H1 (cell line): Measurements from ENCODE around the gene MISFA. TPM values are rescaled to one million over a fixed set of nuclear protein-coding genes. Genes with fewer than 3 reads are reported as not detected.

ENCODE experiments used
- CTCF ChIA-PET: fragments of 300-600 bp; sonication (Branson Sonifier 250); formaldehyde crosslinking; loops from one replicate; lab custom pipeline; 2021; ENCODE audit not compliant: partially characterized antibody; lab: Charles Lee
- POLR2A ChIA-PET: fragments of 300-600 bp; sonication (Branson Sonifier 250); formaldehyde crosslinking; loops from one replicate; lab custom pipeline; 2021; ENCODE audit warnings: inconsistent platforms; ENCODE audit not compliant: partially characterized antibody; lab: Charles Lee
- DNase-seq, 2 experiments: peaks; one replicate each; pipeline versions ENCODE4 v3.0.0 to v3.0.0-alpha.2; 2010 to 2022; ENCODE audit warnings: low spot score in 2 of 2, low read depth in 1 of 2, mixed read lengths in 1 of 2
- FAIRE-seq: peaks from 2 replicates; lab custom pipeline; 2011; peaks lifted over from hg19 to GRCh38; lab: Jason Lieb, UNC
- H2AFZ ChIP-seq: 2 replicates; pipeline ENCODE4 v1.8.1; 2012; ENCODE audit warnings: low read length, inconsistent platforms
- H2AK5ac ChIP-seq: 2 replicates; pipeline ENCODE4 v1.6.1; 2013; ENCODE audit warnings: low read depth, low read length
- H2BK120ac ChIP-seq: replicated peaks from 2 replicates; pipeline ENCODE3; 2013; ENCODE audit warnings: low read depth, low read length, inconsistent platforms
- H2BK12ac ChIP-seq: 2 replicates; pipeline ENCODE4 v1.6.1; 2013; ENCODE audit warnings: low read depth, low read length
- H2BK15ac ChIP-seq: 2 replicates; pipeline ENCODE4 v1.6.1; 2013; ENCODE audit warnings: low read length
- H2BK20ac ChIP-seq: 2 replicates; pipeline ENCODE4 v1.6.1; 2013; ENCODE audit warnings: low read length
- H2BK5ac ChIP-seq: 2 replicates; pipeline ENCODE4 v1.6.1; 2013; ENCODE audit warnings: low read depth, low read length
- H3K14ac ChIP-seq: 2 replicates; pipeline ENCODE4 v1.6.1; 2013; ENCODE audit warnings: inconsistent platforms; ENCODE audit not compliant: insufficient read length
- H3K18ac ChIP-seq: 2 replicates; pipeline ENCODE4 v1.6.1; 2013; ENCODE audit warnings: low read length; ENCODE audit errors: extremely low read depth
- H3K23ac ChIP-seq: 2 replicates; pipeline ENCODE4 v1.6.1; 2013; ENCODE audit warnings: inconsistent platforms; ENCODE audit not compliant: insufficient read length
- H3K23me2 ChIP-seq: 2 replicates; pipeline ENCODE4 v1.6.1; 2013; ENCODE audit warnings: low read depth, low read length
- H3K27ac ChIP-seq: 2 replicates; pipeline ENCODE4 v1.6.1; 2011; ENCODE audit warnings: low read depth, low read length, inconsistent platforms
- H3K27me3 ChIP-seq, 4 experiments: replicated peaks in 1 of 4; 1 replicate in 1 of 4; 2 replicates in 3 of 4; pipeline versions ENCODE4 v1.6.1 to v1.8.1; 2011 to 2013; ENCODE audit warnings: low read length in 3 of 4, mild to moderate bottlenecking in 3 of 4, inconsistent platforms in 2 of 4, mixed read lengths in 2 of 4, moderate library complexity in 1 of 4; ENCODE audit not compliant: control insufficient read depth in 3 of 4, insufficient read depth in 3 of 4; ENCODE audit errors: extremely low read depth in 1 of 4
- H3K36me3 ChIP-seq, 4 experiments: 2 replicates each; pipeline versions ENCODE4 v1.6.1 to v1.8.1; 2011 to 2013; ENCODE audit warnings: mild to moderate bottlenecking in 4 of 4, low read length in 3 of 4, moderate library complexity in 2 of 4, control low read depth in 1 of 4, inconsistent platforms in 1 of 4; ENCODE audit not compliant: insufficient read depth in 4 of 4, control insufficient read depth in 2 of 4
- H3K4ac ChIP-seq: replicated peaks from 2 replicates; pipeline ENCODE3; 2013; ENCODE audit warnings: low read length, low read depth, mixed read lengths, inconsistent platforms; ENCODE audit not compliant: insufficient read length
- H3K4me1 ChIP-seq, 4 experiments: replicated peaks in 1 of 4; 1 replicate in 1 of 4; 2 replicates in 3 of 4; pipeline versions ENCODE4 v1.6.1 to v1.8.1; 2011 to 2013; ENCODE audit warnings: low read length in 3 of 4, inconsistent platforms in 2 of 4, mixed read lengths in 1 of 4; ENCODE audit not compliant: insufficient read depth in 4 of 4, control insufficient read depth in 3 of 4
- H3K4me2 ChIP-seq, 2 experiments: 2 replicates each; pipeline versions ENCODE4 v1.6.1 to v1.8.1; 2011 to 2013; ENCODE audit warnings: low read depth in 2 of 2, low read length in 2 of 2, control low read depth in 1 of 2, inconsistent platforms in 1 of 2, mild to moderate bottlenecking in 1 of 2; ENCODE audit not compliant: insufficient read depth in 1 of 2
- H3K4me3 ChIP-seq, 4 experiments: fragments of 200-600, 300-600 bp in 1 of 4; sonication (generic), shearing (Covaris generic), sonication (Bioruptor Twin) in 1 of 4; 2 replicates each; pipeline versions ENCODE4 v1.5.1 to v1.8.1; 2011 to 2016; ENCODE audit warnings: low read length in 4 of 4, low read depth in 3 of 4, control low read depth in 2 of 4, inconsistent platforms in 2 of 4, mild to moderate bottlenecking in 2 of 4, mixed read lengths in 1 of 4, moderate library complexity in 1 of 4; ENCODE audit not compliant: insufficient read depth in 2 of 4; ENCODE audit errors: extremely low read depth in 1 of 4
- H3K56ac ChIP-seq: replicated peaks from 2 replicates; pipeline ENCODE3; 2013; ENCODE audit warnings: low read depth, mild to moderate bottlenecking, mixed read lengths, low read length, inconsistent platforms; ENCODE audit not compliant: insufficient read length
- H3K79me1 ChIP-seq: 2 replicates; pipeline ENCODE4 v1.6.1; 2013; ENCODE audit warnings: low read depth, low read length, control low read depth
- H3K79me2 ChIP-seq, 2 experiments: 2 replicates each; pipeline versions ENCODE4 v1.6.1 to v1.8.1; 2012 to 2013; ENCODE audit warnings: low read length in 2 of 2, mild to moderate bottlenecking in 2 of 2, inconsistent platforms in 1 of 2; ENCODE audit not compliant: insufficient read depth in 2 of 2, control insufficient read depth in 1 of 2
- H3K9ac ChIP-seq, 4 experiments: replicated peaks in 1 of 4; 1 replicate in 1 of 4; 2 replicates in 3 of 4; pipeline versions ENCODE4 v1.6.1 to v1.8.1; 2011 to 2013; ENCODE audit warnings: low read depth in 3 of 4, low read length in 3 of 4, control low read depth in 2 of 4, mild to moderate bottlenecking in 2 of 4, moderate library complexity in 2 of 4, inconsistent platforms in 1 of 4; ENCODE audit errors: extremely low read depth in 1 of 4
- H3K9me3 ChIP-seq, 2 experiments: 2 replicates each; pipeline versions ENCODE4 v1.6.1 to v1.8.1; 2012 to 2013; ENCODE audit warnings: mild to moderate bottlenecking in 2 of 2, moderate library complexity in 2 of 2, control low read depth in 1 of 2, inconsistent platforms in 1 of 2, low read depth in 1 of 2, low read length in 1 of 2, mixed read lengths in 1 of 2; ENCODE audit not compliant: insufficient read depth in 2 of 2
- H4K20me1 ChIP-seq, 2 experiments: replicated peaks in 1 of 2; 2 replicates each; pipeline versions ENCODE3 to v1.8.1; 2011 to 2013; ENCODE audit warnings: inconsistent platforms in 2 of 2, low read length in 2 of 2, mild to moderate bottlenecking in 1 of 2; ENCODE audit not compliant: insufficient read depth in 2 of 2, control insufficient read depth in 1 of 2
- H4K5ac ChIP-seq: 2 replicates; pipeline ENCODE4 v1.6.1; 2013; ENCODE audit warnings: low read length, low read depth, mixed read lengths, inconsistent platforms; ENCODE audit not compliant: insufficient read length
- H4K8ac ChIP-seq: 2 replicates; pipeline ENCODE4 v1.8.0; 2013; ENCODE audit warnings: mild to moderate bottlenecking, moderate library complexity, low read length, inconsistent platforms; ENCODE audit not compliant: insufficient read depth; ENCODE audit errors: extremely low read depth
- H4K91ac ChIP-seq: replicated peaks from 2 replicates; pipeline ENCODE3; 2013; ENCODE audit warnings: low read length, mixed read lengths, inconsistent platforms; ENCODE audit not compliant: insufficient read length
- CEBPB ChIP-seq: IDR thresholded peaks from 2 replicates; pipeline ENCODE4 v1.6.1; 2012; ENCODE audit warnings: low read depth, low read length
- CREB1 ChIP-seq: IDR thresholded peaks from 2 replicates; pipeline ENCODE4 v1.6.1; 2012; ENCODE audit warnings: inconsistent platforms
- EGR1 ChIP-seq: IDR thresholded peaks from 2 replicates; pipeline ENCODE4 v1.6.1; 2011; ENCODE audit warnings: low read depth, low read length, borderline replicate concordance
- EZH2 ChIP-seq: fragments of 200-600 bp; sonication (generic); IDR thresholded peaks from 2 replicates; pipeline ENCODE4 v1.7.1; 2012; ENCODE audit warnings: low read depth, mild to moderate bottlenecking, moderate library complexity, low read length, inconsistent platforms; ENCODE audit not compliant: severe bottlenecking
- FOSL1 ChIP-seq: IDR thresholded peaks from 2 replicates; pipeline ENCODE4 v1.6.1; 2011; ENCODE audit warnings: mild to moderate bottlenecking, low read depth, low read length, moderate library complexity; ENCODE audit not compliant: insufficient read depth
- GTF2F1 ChIP-seq: IDR thresholded peaks from 2 replicates; pipeline ENCODE4 v1.6.1; 2012; ENCODE audit warnings: low read depth, low read length, improper control_type of control experiment, borderline replicate concordance
- HDAC2 ChIP-seq, 2 experiments: fragments of 300-600 bp in 1 of 2; sonication (generic) in 1 of 2; IDR thresholded peaks; 2 replicates each; pipeline ENCODE4 v1.6.1; 2011 to 2012; ENCODE audit warnings: low read depth in 2 of 2, low read length in 2 of 2, mild to moderate bottlenecking in 2 of 2, moderate library complexity in 2 of 2, borderline replicate concordance in 1 of 2, inconsistent platforms in 1 of 2
- MAFK ChIP-seq: IDR thresholded peaks from 2 replicates; pipeline ENCODE4 v1.6.1; 2012; ENCODE audit warnings: low read depth, mild to moderate bottlenecking, improper control_type of control experiment, low read length
- POLR2AphosphoS5 ChIP-seq: IDR thresholded peaks from 2 replicates; pipeline ENCODE4 v1.6.1; 2011; ENCODE audit warnings: low read depth, low read length
- POU5F1 ChIP-seq: IDR thresholded peaks from 2 replicates; pipeline ENCODE4 v1.6.1; 2011; ENCODE audit warnings: low read depth, mild to moderate bottlenecking, low read length, moderate library complexity
- SP1 ChIP-seq: IDR thresholded peaks from 2 replicates; pipeline ENCODE4 v1.6.1; 2011; ENCODE audit warnings: low read depth, low read length
- TAF1 ChIP-seq: IDR thresholded peaks from 2 replicates; pipeline ENCODE4 v1.6.1; 2011; ENCODE audit warnings: mild to moderate bottlenecking, low read depth, low read length
- YY1 ChIP-seq: IDR thresholded peaks from 2 replicates; pipeline ENCODE4 v1.6.1; 2011; ENCODE audit warnings: low read depth, mild to moderate bottlenecking, low read length
- WGBS, 2 experiments: shearing (Covaris generic) in 1 of 2; methylation state at CpG; one replicate each; pipeline versions ENCODE4 v1.1.6 to v1.1.7; 2013 to 2015; ENCODE audit warnings: low lambda C conversion rate in 2 of 2, mixed read lengths in 2 of 2, inconsistent platforms in 1 of 2, low coverage in 1 of 2, missing lambda C conversion rate in 1 of 2; ENCODE audit not compliant: insufficient replicate concordance in 2 of 2, insufficient coverage in 1 of 2, insufficient read length in 1 of 2; ENCODE audit errors: extremely low coverage in 1 of 2, missing lambda C conversion rate in 1 of 2; 5-methylcytosine and 5-hydroxymethylcytosine counted together
- polyA plus RNA-seq, 7 experiments: library from polyadenylated mRNA; depleted of rRNA in 3 of 7; stranded (reverse) in 5 of 7; unstranded in 2 of 7; fragments of >200 nt in 5 of 7; fragments of 200-250 nt in 2 of 7; gene quantifications; 1 replicate in 5 of 7; 2 replicates in 1 of 7; 4 replicates in 1 of 7; pipeline versions ENCODE4 v1.2.1 to v1.2.3, GENCODE V29; 2011 to 2013; ENCODE audit warnings: missing spikeins in 2 of 7, mixed read lengths in 2 of 7
- total RNA-seq: library from RNA; stranded (reverse); fragmentation: NEBNext Ultra II Directional; extraction: Animal tissue kit (Norgen Biotek cat#: 25700); gene quantifications from 2 replicates; pipeline ENCODE4 v1.2.1, GENCODE V29; 2021
- TF ChIP-seq, protein P1 (sequence below): IDR thresholded peaks from 2 replicates; pipeline ENCODE4 v1.6.1; 2012; ENCODE audit warnings: low read length, inconsistent platforms

MISFA gene
- total and polyA plus RNA-seq, 2 of the 8 experiments (the other 6 are each of a cell fraction or from before 2014, with no cell fraction given): 0.51 to 3.8 TPM

- no peak overlapping the region for H2BK15ac ChIP-seq
- H3K4me1 ChIP-seq: no peaks in the 10 kb centered on the region
- no peak overlapping the region for H4K8ac ChIP-seq
- no peak overlapping the region for H3K27ac ChIP-seq
- H3K14ac ChIP-seq: no peak overlapping the region
- H2BK5ac ChIP-seq: no peak overlapping the region
- H3K56ac ChIP-seq: no peak overlapping the region
- ChIA-PET CTCF (interaction anchor here (0.9 kb wide), 1 partner anchor 27 kb away, joined by 3 read pairs; no protein-coding TSS in a partner anchor), POLR2A (interaction anchor here (2.6 kb wide), 1 partner anchor 10 kb away, joined by 7 read pairs; the partner anchor contains the start of gene SPTY2D1)
- H3K18ac ChIP-seq: no peak overlapping the region
- WGBS, 2 experiments: 82% methylated on average over 1 of the region's 1 CpG; no CpG with 5 or more reads in 1 of the 2 experiments
- no peak overlapping the region for H3K23ac ChIP-seq
- no peaks in the 10 kb centered on the region for H3K36me3 ChIP-seq
- H3K27me3 ChIP-seq: no peaks in the 10 kb centered on the region
- H3K9me3 ChIP-seq: no peaks in the 10 kb centered on the region
- H3K23me2 ChIP-seq: no peaks in the 10 kb centered on the region
- H2AK5ac ChIP-seq: no peak overlapping the region
- H4K5ac ChIP-seq: no peak overlapping the region
- no peak overlapping the region for H2BK20ac ChIP-seq
- no peak overlapping the region for H2BK120ac ChIP-seq
- H3K4ac ChIP-seq: no peak overlapping the region
- no peak overlapping the region for H4K91ac ChIP-seq
- peaks cover 8 to 80% of the 10 kb centered on the region in 2 experiments; a peak in 3 of 4 replicates for H3K79me2 ChIP-seq
- no peak for FAIRE-seq
- H4K20me1 ChIP-seq: peaks cover 1 to 3% of the 10 kb centered on the region in 2 experiments
- H3K4me3 ChIP-seq: no peak overlapping the region
- H3K79me1 ChIP-seq: peaks cover 8% of the 10 kb centered on the region; the same call in 1 of the 2 replicates
- H2BK12ac ChIP-seq: no peak overlapping the region
- DNase-seq: no peak
- no peak overlapping the region for H2AFZ ChIP-seq
- H3K9ac ChIP-seq: no peak overlapping the region
- H3K4me2 ChIP-seq: no peak overlapping the region
- no peak for TF ChIP-seq YY1
- TF ChIP-seq TAF1: no peak
- no peak for TF ChIP-seq FOSL1
- TF ChIP-seq, protein P1, sequence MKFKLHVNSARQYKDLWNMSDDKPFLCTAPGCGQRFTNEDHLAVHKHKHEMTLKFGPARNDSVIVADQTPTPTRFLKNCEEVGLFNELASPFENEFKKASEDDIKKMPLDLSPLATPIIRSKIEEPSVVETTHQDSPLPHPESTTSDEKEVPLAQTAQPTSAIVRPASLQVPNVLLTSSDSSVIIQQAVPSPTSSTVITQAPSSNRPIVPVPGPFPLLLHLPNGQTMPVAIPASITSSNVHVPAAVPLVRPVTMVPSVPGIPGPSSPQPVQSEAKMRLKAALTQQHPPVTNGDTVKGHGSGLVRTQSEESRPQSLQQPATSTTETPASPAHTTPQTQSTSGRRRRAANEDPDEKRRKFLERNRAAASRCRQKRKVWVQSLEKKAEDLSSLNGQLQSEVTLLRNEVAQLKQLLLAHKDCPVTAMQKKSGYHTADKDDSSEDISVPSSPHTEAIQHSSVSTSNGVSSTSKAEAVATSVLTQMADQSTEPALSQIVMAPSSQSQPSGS: no peak
- no peak for TF ChIP-seq POU5F1
- TF ChIP-seq CEBPB: no peak
- no peak for TF ChIP-seq POLR2AphosphoS5
- no peak for TF ChIP-seq MAFK
- TF ChIP-seq CREB1: no peak
- no peak for TF ChIP-seq SP1
- no peak for TF ChIP-seq EGR1
- no peak for TF ChIP-seq HDAC2 (IDR thresholded peaks at IDR 0.05; ENCODE audit: borderline replicate concordance in 1 of 2, low read depth in 2 of 2, low read length in 2 of 2)
- no peak for TF ChIP-seq GTF2F1
- TF ChIP-seq EZH2: no peak
These were observed 24.6 kb downstream of the MISFA start for GRCh38 chr11:18624161-18624560.
